SK-N-MC (cell line): ENCODE results near the gene ZNF98.

Experiments used
- EZH2 ChIP-seq: fragments of 200-600 bp; sonication (generic); IDR thresholded peaks from one replicate; pipeline ENCODE4 v1.6.1; 2017; ENCODE audit warnings: antibody characterized with exemption
- FOXP2 ChIP-seq: optimal IDR thresholded peaks from 2 replicates; pipeline ENCODE3; 2011; ENCODE audit warnings: mild to moderate bottlenecking, moderate library complexity; ENCODE audit not compliant: insufficient read depth; ENCODE audit errors: extremely low read length, control extremely low read depth
- POLR2AphosphoS5 ChIP-seq: IDR thresholded peaks from 2 replicates; pipeline ENCODE4 v1.6.1; 2012; ENCODE audit warnings: mild to moderate bottlenecking, low read depth, low read length, borderline replicate concordance

GRCh38 chr19:22438011-22438410, 15.9 kb upstream of the ZNF98 start:
- TF ChIP-seq EZH2: no peak
- TF ChIP-seq FOXP2: no peak
- TF ChIP-seq POLR2AphosphoS5: no peak
